Ovary (tissue), 3 donors: Measurements from ENCODE around the gene CAMK2N1.

Source experiments
- CTCF ChIP-seq, 3 donors: fragments of 450-650 bp in 2 of 3; fragments of 200-600 bp in 1 of 3; IDR thresholded peaks; one replicate each; pipeline versions ENCODE4 v1.5.1 to v1.8.0; 2016 to 2022; ENCODE audit warnings: antibody characterized with exemption in 3 of 3, mild to moderate bottlenecking in 1 of 3
- EP300 ChIP-seq: sonication (generic); formaldehyde crosslinking; IDR thresholded peaks from one replicate; pipeline ENCODE4 v1.6.1; 2017; ENCODE audit warnings: antibody characterized with exemption
- POLR2A ChIP-seq: fragments of 450-650 bp; IDR thresholded peaks from one replicate; pipeline ENCODE4 v1.6.1; 2017; ENCODE audit warnings: antibody characterized with exemption, mild to moderate bottlenecking, moderate library complexity
- donor health status: DM: no; HTN: no; CAD: no.

- TF ChIP-seq CTCF (IDR thresholded peaks at IDR 0.05) (no peak), EP300 (no peak), POLR2A (no peak)
These were observed 36.2 kb downstream of the CAMK2N1 start for GRCh38 chr1:20449735-20450311.
